ENCODE results near the gene RAB38.

Gene RAB38

DNA sequence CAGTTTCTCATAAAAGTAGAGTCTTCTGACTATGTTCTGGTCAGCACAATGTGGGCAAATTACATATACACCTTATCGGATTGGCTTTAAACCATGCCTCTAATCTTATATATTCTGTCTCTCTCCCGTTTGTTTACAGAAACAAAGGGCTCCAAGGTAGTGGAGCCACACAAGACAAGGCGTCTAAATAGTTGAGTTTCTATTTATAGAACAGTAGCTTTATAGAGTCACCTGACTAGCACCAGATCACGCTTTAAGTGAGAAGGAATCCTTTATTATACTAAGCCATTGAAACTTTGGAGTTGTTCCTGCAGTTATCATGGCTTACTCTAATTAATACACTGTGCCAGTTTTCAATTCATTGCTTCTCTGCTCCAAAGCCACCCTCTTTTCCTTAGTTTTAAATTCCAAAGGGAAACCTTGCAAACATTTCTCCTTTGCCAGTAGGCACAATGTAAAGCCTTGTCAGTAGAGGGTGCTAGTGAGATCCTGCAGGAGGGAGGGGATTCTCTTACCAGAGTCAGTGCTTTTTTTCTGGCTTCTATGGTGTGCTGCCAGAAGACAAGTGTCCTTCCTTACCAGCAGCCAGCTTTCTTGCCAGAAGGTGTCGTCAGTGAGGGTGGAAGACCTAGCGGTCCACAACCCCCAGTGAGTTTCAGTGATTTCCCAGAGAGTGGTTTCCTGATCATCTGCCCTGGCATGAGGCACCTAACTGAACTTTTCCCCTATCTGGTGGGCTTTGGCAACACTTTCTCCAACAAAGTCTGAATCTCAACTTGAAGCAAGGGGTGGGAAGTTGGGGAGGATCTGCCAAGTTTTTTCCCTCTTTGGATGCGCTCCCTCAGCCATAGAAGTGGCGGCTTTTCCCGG is 71.7 kb downstream of the RAB38 start:
- DNase-seq (ENCODE audit: low read depth in 3 of 3), result peak in 1 of 3 donors; percentile 12

DNA sequence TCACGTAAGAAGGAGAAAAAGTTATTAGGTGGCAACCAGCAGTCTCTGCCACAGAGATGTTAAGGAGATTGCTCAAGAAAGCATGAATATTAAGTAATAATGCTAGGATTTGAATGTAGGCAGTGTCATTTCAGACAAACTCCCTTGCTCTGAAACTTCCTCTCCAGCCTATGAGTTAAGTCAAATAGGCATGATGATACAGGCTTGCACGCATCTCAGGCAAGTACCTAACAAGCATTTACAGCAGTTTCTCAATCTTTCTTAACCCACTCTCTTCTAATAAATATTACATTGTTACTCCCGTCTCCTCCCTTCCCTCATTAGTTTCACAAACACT is 72.7 kb downstream of the RAB38 start:
- no peak for DNase-seq (ENCODE audit: low read depth in 3 of 3)

DNA sequence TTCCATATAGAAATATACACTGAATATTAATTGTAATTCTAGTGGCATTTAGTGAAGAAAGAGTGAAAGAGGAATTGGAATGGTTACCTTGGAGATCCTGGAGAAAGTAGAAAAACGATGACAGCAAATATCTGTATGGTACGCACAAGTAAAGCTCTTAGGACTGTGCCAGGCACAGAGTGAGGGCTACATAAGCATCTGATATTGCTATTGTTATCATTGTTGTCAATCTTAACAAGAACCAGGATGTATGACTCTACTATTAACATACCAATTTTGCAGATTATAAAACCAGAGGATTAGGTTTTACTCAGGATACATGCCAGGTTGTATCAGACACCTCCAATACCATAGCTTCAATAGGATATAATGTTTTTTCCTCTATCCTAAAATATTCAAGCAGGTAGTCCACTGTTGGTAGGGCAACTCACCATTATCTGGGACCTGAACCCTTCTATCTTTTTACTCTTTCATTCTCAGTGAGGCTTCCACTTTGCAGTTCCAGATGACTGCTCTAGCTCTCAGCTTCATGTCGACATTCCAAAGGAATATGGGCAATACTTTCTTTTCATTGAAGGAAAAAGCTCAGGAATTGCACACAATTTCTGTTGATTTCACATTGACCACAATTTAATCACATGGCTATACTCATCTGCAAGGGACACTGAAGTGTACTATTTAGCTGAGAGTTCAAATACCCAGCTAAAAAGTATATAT is 73.2 kb downstream of the RAB38 start:
- DNase-seq (ENCODE audit: low read depth in 3 of 3), result no peak

DNA sequence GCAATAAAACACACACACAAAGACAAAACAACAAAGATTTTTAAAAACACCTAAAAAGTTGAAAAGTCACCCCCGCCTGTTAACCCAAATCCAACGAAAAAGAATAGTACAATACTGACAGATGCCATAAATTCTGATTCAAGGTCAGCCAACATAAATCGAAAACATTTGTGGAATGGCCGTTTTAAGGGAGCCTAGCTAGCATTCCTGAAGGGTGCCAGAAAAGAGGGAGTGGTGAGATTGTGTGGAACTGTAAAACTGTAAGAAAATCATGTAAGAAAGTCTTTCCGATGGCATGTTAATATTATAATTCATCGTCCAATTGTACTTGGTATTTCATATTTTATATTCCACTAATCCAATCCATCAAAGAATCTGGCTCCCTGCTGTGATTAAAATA is 75.1 kb downstream of the RAB38 start:
- DNase-seq (ENCODE audit: low read depth in 3 of 3), result no peak

DNA sequence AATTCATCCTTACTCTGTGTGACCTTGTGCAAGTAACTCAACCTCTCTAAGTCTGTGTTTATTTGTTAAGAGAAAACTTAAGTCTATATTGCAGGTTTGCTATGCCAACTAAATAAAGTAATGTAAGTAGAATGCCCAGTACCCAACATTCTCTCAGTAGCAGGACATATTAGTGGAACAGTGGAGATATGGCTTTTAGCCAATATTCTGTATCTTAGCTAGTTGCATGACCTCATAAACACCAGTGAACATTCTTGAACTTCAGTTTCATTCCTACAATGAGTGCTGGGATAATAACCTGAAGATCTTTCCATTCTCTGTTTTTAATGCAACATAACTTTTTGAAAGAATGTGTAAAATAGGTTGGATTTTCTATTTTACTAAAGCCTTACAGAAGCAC is 77.0 kb downstream of the RAB38 start:
- DNase-seq (ENCODE audit: low read depth in 3 of 3), result no peak

DNA sequence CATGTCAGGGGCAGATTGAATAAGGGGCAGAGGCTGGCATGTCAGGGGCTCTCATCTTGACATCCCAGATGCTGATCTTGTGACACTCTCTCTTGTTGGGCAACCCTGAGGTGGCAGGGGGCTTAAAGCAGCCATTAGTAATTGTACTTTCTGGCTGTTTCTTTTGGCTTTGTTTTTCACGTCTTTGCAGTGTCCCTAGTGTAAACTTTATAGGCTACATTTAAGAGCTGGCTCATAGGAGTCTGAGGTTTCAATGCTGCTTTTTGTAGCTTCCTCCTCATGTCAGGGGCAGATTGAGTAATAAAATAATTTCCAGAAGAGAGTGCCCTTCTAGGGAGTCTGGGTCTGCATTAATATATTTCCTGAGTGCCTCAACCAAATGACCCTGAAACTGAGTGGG is 86.1 kb downstream of the RAB38 start:
- DNase-seq (ENCODE audit: low read depth in 3 of 3), result no peak

DNA sequence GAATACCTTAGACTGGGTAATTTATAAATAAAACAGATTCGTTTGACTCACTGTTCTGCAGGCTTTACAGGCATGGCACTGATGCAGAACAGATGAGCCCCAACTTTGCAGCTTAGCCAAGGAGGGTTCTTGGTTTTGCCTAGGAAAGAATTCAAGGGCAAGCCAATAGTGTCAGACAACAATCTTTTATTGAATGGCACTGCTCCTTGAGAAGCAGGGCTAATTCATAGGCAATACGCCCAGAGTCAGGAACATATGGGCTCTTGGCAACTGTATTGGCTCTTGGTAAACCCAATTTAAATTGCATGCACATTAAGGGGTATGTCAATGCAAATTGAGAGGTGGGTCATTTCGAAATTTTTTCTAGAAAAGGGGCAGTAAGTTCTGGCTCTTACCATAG is 87.9 kb downstream of the RAB38 start:
- no peak for DNase-seq (ENCODE audit: low read depth in 3 of 3)

DNA sequence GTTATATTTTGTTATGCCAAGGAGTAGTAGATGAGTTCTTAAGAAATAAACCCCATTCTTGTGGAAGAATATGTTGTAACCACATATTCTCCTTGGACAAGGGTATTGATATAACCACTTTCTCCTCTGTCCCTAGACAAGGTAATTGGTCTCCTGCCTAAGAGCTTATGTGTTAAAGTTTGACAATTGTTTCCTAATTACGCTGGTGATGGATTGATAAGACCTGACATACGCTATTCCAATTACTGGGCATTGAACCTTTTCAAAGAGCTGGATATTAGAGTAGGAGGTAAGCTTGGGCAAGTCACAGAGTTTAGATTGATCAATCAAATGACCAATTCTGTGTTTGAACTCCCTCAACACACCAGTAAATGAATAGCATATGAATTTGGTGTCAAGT is 88.9 kb downstream of the RAB38 start:
- DNase-seq (ENCODE audit: low read depth in 3 of 3), result no peak

DNA sequence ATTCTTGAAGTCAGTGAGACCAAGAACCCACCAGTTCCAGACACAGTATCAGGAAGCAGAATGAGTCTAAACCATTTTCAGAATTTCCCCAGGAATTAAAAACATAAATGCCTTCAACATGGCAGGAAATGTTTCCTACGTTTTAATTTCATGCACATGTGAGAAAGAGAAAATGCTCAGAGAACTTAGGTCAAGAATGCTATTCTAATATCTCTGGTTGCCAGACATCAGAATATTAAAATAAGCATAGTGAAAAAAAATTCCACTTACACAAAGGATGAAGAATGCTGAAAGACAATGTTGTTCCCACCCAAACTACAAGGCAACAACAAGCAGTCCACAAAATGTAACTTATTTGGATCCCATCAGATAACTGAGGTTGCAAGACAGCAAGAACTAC is 104.8 kb downstream of the RAB38 start:
- no peak for DNase-seq (ENCODE audit: low read depth in 3 of 3)

DNA sequence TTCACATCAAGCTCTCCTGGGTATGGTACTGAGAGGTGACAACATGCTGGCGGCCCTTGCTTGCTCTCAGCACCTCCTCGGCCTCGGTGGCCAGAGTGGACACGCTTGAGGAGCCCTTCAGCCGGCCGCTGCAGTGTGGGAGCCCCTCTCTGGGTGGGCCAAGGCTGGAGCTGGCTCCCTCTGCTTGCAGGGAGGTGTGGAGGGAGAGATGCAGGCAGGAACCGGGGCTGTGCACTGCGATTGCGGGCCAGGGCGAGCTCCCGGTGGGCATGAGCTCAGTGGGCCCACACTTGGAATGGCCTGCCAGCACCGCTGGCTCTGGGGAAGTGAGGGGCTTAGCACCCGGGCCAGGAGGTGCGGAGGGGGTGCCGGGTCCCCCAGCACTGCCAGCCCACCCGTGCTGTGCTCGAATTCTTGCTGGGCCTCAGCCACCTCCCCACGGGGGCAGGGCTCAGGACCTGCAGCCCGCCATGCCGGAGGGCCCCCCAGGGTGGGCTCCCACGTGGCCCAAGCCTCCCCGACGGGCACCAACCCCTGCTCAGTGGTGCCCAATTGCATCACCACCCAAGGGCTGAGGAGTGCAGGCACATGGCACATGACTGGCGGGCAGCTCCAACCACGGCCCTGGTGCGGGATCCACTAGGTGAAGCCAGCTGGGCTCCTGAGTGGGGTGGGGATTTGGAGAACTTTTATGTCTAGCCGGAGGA is 106.2 kb downstream of the RAB38 start:
- DNase-seq (ENCODE audit: low read depth in 3 of 3), result no peak

DNA sequence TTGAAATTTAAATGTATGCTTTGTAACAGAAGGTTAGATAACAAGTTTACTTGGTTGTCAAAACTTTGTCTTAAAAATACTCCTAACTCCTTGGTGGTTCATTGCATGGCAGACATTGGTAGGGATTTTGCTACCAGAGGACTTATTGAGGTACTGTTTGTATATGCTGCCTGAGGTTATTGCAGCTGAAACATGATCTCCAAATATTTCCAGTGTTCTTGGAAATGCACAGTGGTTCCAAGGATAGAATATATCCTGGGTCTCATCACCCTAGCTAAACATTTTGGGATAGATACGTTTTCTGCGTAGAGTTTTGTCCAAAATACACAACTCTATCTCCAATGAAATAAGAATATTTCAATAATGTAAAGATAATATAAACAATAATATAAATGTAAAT is 109.2 kb downstream of the RAB38 start:
- DNase-seq (ENCODE audit: low read depth in 3 of 3), result no peak

DNA sequence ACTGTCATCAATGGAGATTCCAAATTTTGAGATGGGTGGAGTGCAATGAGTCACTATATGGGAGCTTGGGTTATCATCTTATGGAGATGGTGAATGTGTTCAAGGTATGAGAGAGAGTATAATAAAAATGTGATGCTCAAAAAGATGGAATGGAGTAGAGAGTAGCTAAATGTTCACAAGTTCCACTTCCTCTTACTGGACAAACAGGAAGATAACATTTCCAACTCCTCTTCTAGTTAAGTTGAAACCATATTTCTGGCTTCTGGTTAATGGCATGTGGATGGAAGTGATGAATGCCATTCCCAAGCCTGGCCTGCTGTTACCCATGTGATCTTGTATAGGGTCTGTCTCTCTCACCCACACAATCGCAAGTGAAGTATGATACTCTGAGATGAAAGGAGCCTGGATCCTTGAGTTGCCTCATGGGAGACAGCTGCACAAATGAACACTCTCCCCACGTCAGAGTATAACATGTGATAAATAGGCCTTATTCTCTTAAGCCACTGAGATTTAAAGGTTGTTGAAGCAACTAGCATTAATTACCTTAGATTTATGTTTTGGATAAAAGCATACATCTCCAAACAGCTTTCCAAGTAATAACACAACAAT is 111.0 kb downstream of the RAB38 start:
- DNase-seq (ENCODE audit: low read depth in 3 of 3), result no peak

Data from stimulated activated CD4-positive, alpha-beta T cell treated with anti-CD3 and anti-CD28 coated beads, TNF-alpha, amount 100 ng/mL, for 48 hours (primary cell).